SK-N-SH (cell line): ENCODE results near the gene FOXL1. TPM values are rescaled to one million over a fixed set of nuclear protein-coding genes. Genes with fewer than 3 reads are reported as not detected.

Experiments
- CTCF ChIA-PET: fragments of 300-600, 350-600 bp; formaldehyde crosslinking; extraction: SDS; loops from one replicate; lab custom pipeline; 2021; lab: Yijun Ruan, JAX
- POLR2A ChIA-PET: fragments of 350-600 bp; sonication (Branson Sonifier 250); formaldehyde crosslinking; extraction: SDS; loops from one replicate; lab custom pipeline; 2020; ENCODE audit warnings: antibody characterized with exemption, inconsistent platforms; lab: Yijun Ruan, JAX
- DNase-seq: peaks from one replicate; pipeline ENCODE4 v3.0.0; 2012
- H2AFZ ChIP-seq: fragments of 200-600 bp; sonication (generic); 2 replicates; pipeline ENCODE4 v1.8.1; 2016; ENCODE audit warnings: antibody characterized with exemption, mild to moderate bottlenecking, low read depth
- H3F3A ChIP-seq: fragments of 200-600 bp; sonication (generic); replicated peaks from 2 replicates; pipeline ENCODE3; 2016; ENCODE audit warnings: antibody characterized with exemption, mild to moderate bottlenecking; ENCODE audit not compliant: insufficient read depth
- H3K27ac ChIP-seq, 2 experiments: fragments of 200-500 bp in 1 of 2; fragments of 200-600 bp in 1 of 2; sonication (Bioruptor generic) in 1 of 2; sonication (generic), shearing (Covaris generic) in 1 of 2; 2 replicates each; pipeline versions ENCODE4 v1.5.1 to v1.6.1; 2014 to 2016; ENCODE audit warnings: low read depth in 2 of 2, inconsistent platforms in 1 of 2, low read length in 1 of 2, mild to moderate bottlenecking in 1 of 2, mixed read lengths in 1 of 2
- H3K27me3 ChIP-seq: fragments of 200-600 bp; sonication (generic), shearing (Covaris generic); 2 replicates; pipeline ENCODE4 v1.6.1; 2016; ENCODE audit warnings: mixed run types; ENCODE audit not compliant: insufficient read depth
- H3K36me3 ChIP-seq, 2 experiments: fragments of 200-500 bp in 1 of 2; fragments of 200-600 bp in 1 of 2; sonication (Bioruptor generic) in 1 of 2; sonication (generic) in 1 of 2; replicated peaks in 1 of 2; 2 replicates each; pipeline versions ENCODE3 to v1.5.1; 2014 to 2016; ENCODE audit warnings: low read length in 1 of 2, mild to moderate bottlenecking in 1 of 2; ENCODE audit not compliant: insufficient read depth in 2 of 2, control insufficient read depth in 1 of 2
- H3K4me1 ChIP-seq, 2 experiments: fragments of 200-500 bp in 1 of 2; fragments of 200-600 bp in 1 of 2; sonication (Bioruptor generic) in 1 of 2; sonication (generic), shearing (Covaris generic) in 1 of 2; 2 replicates each; pipeline versions ENCODE4 v1.5.1 to v1.6.1; 2014 to 2016; ENCODE audit warnings: low read depth in 1 of 2, low read length in 1 of 2, mixed run types in 1 of 2; ENCODE audit not compliant: insufficient read depth in 2 of 2, control insufficient read depth in 1 of 2
- H3K4me2 ChIP-seq: fragments of 200-600 bp; sonication (generic), shearing (Covaris generic); 2 replicates; pipeline ENCODE4 v1.6.1; 2017; ENCODE audit warnings: mixed run types
- H3K4me3 ChIP-seq, 2 experiments: fragments of 200-500 bp in 1 of 2; fragments of 200-600 bp in 1 of 2; sonication (Bioruptor generic) in 1 of 2; sonication (generic), shearing (Covaris generic) in 1 of 2; 2 replicates each; pipeline versions ENCODE4 v1.5.1 to v1.8.1; 2014 to 2016; ENCODE audit warnings: low read depth in 2 of 2, inconsistent platforms in 1 of 2, low read length in 1 of 2, mild to moderate bottlenecking in 1 of 2, mixed read lengths in 1 of 2, moderate library complexity in 1 of 2
- H3K79me2 ChIP-seq: fragments of 200-600 bp; sonication (generic); 2 replicates; pipeline ENCODE4 v1.8.1; 2017; ENCODE audit warnings: mild to moderate bottlenecking; ENCODE audit not compliant: insufficient read depth
- H3K9ac ChIP-seq: fragments of 200-600 bp; sonication (generic); 2 replicates; pipeline ENCODE4 v1.6.1; 2017; ENCODE audit warnings: mixed run types
- H3K9me2 ChIP-seq: fragments of 200-600 bp; sonication (generic); 2 replicates; pipeline ENCODE4 v1.6.1; 2017; ENCODE audit warnings: mixed run types
- H3K9me3 ChIP-seq: fragments of 200-600 bp; sonication (generic); 2 replicates; pipeline ENCODE4 v1.6.1; 2017; ENCODE audit warnings: mixed run types, mild to moderate bottlenecking, moderate library complexity
- H4K20me1 ChIP-seq: fragments of 200-600 bp; sonication (generic); 2 replicates; pipeline ENCODE4 v1.6.1; 2017; ENCODE audit warnings: mild to moderate bottlenecking, mixed run types; ENCODE audit not compliant: insufficient read depth
- CHD2 ChIP-seq: fragments of 150-350 bp; IDR thresholded peaks from 2 replicates; pipeline ENCODE4 v1.6.1; 2018; ENCODE audit warnings: low read length; ENCODE audit not compliant: partially characterized antibody
- EZH2phosphoT487 ChIP-seq: fragments of 200-600 bp; sonication (generic); IDR thresholded peaks from 2 replicates; pipeline ENCODE4 v1.6.1; 2017; ENCODE audit warnings: low read depth, mixed run types, mild to moderate bottlenecking, antibody characterized with exemption, moderate library complexity, borderline replicate concordance
- FOSL2 ChIP-seq: IDR thresholded peaks from 2 replicates; pipeline ENCODE4 v1.4.0; 2012; ENCODE audit warnings: low read depth, mild to moderate bottlenecking, moderate library complexity, borderline replicate concordance
- MEF2A ChIP-seq: IDR thresholded peaks from 2 replicates; pipeline ENCODE4 v1.4.0; 2012; ENCODE audit warnings: low read depth, borderline replicate concordance
- NFIC ChIP-seq: IDR thresholded peaks from 2 replicates; pipeline ENCODE4 v1.4.0; 2012; ENCODE audit warnings: borderline replicate concordance
- POLR2AphosphoS5 ChIP-seq: IDR thresholded peaks from 2 replicates; pipeline ENCODE4 v1.6.1; 2012; ENCODE audit warnings: low read depth, low read length
- RAD21 ChIP-seq: IDR thresholded peaks from 2 replicates; pipeline ENCODE4 v1.6.1; 2012; ENCODE audit warnings: mild to moderate bottlenecking, low read length
- RCOR1 ChIP-seq: fragments of 150-350 bp; IDR thresholded peaks from 2 replicates; pipeline ENCODE4 v1.6.1; 2017; ENCODE audit warnings: antibody characterized with exemption, low read length
- RXRA ChIP-seq: IDR thresholded peaks from 2 replicates; pipeline ENCODE4 v1.4.0; 2012; ENCODE audit warnings: low read depth, mild to moderate bottlenecking, borderline replicate concordance
- SIN3A ChIP-seq: IDR thresholded peaks from 2 replicates; pipeline ENCODE4 v1.6.1; 2012; ENCODE audit warnings: low read depth, mild to moderate bottlenecking, low read length, moderate library complexity, borderline replicate concordance
- TCF12 ChIP-seq: IDR thresholded peaks from 2 replicates; pipeline ENCODE4 v1.4.0; 2012
- TEAD4 ChIP-seq: IDR thresholded peaks from 2 replicates; pipeline ENCODE4 v1.4.0; 2012; ENCODE audit warnings: mild to moderate bottlenecking, borderline replicate concordance; ENCODE audit not compliant: insufficient read depth
- YY1 ChIP-seq: IDR thresholded peaks from 2 replicates; pipeline ENCODE4 v1.4.0; 2012; ENCODE audit warnings: low read depth, mild to moderate bottlenecking
- WGBS: methylation state at CpG from one replicate; pipeline ENCODE4 v1.1.6; 2017; ENCODE audit warnings: low lambda C conversion rate; 5-methylcytosine and 5-hydroxymethylcytosine counted together
- polyA plus RNA-seq, 3 experiments: library from polyadenylated mRNA; depleted of rRNA; stranded (reverse); fragments of >200 nt; gene quantifications; 2 replicates each; pipeline ENCODE4 v1.2.3, GENCODE V29; 2012
- TF ChIP-seq, protein P1 (sequence below): IDR thresholded peaks from 2 replicates; pipeline ENCODE4 v1.4.0; 2012; ENCODE audit warnings: low read depth, borderline replicate concordance
- TF ChIP-seq, protein P2 (sequence below): fragments of 200-600 bp; sonication (generic); IDR thresholded peaks from 2 replicates; pipeline ENCODE4 v1.6.1; 2017; ENCODE audit warnings: antibody characterized with exemption, mild to moderate bottlenecking, moderate library complexity
- TF ChIP-seq, protein P3 (sequence below): fragments of 150-350 bp; IDR thresholded peaks from 2 replicates; pipeline ENCODE4 v1.6.1; 2016; ENCODE audit warnings: mild to moderate bottlenecking, low read depth, low read length

The FOXL1 gene
- polyA plus RNA-seq, 1 of the 3 experiments (the other 2 are of a cell fraction) = 2.5 TPM

DNA sequence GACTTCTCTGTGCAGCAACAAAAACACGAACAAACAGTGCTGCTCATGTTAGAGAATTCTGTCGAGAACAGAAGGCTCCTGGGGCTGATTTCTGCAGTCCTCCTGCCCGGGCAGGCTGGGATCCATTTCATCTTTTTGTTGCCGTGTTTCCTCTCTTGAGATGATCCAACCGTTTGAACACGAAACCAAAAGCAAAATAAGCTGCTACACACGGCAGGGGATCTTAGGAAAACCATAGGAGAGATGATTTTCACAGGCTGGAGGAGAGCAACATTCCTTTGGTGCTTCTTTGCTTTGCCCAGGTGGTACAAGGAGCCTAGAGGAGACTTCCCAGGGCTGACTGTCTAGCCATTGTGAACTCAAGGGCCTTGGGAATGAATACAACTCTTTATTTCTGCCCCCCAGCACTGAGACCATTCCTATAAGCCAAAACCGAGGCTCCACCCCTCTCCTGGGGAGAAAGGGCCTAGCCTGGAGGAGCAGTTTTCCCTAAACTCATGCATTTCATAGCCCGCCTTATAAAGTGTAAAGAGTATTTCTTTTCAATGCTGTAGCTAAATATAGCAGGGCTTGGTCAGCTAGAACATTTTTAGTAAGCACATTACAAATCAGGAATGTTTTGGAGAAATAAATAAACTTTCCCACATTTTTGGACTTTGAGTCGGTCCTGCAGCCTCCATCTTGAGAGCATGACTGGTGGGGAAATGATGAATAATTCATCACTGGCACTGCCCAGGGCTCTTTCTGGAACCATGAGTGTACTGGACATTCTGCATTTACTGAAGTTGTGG lies 7.7 kb downstream of the FOXL1 start:
- Histone ChIP-seq H3K9me3 (no peaks in the 10 kb centered on the region), H3K9ac (peak overlapping the region; percentile 77), H3K27me3 (no peaks in the 10 kb centered on the region), H3K9me2 (no peaks in the 10 kb centered on the region), H3K79me2 (peaks cover 29% of the 10 kb centered on the region), H2AFZ (no peak overlapping the region), H3K4me2 (peak overlapping the region; percentile 68), H3K27ac (peak overlapping the region in 1 of 2 experiments; percentile 96; a peak in 2 of 4 replicates), H3K4me1 (peaks cover 0 to 40% of the 10 kb centered on the region in 2 experiments; a peak in 2 of 4 replicates), H4K20me1 (no peaks in the 10 kb centered on the region), H3K4me3 (no peak overlapping the region), H3F3A (peaks cover 47% of the 10 kb centered on the region), H3K36me3 (no peaks in the 10 kb centered on the region)
- TF ChIP-seq YY1 (peak; percentile 70; the same call in 1 of the 2 replicates), TCF12 (no peak), CHD2 (no peak), MEF2A (peak; percentile 92), FOSL2 (0 out of 2 replicates have a peak, but pooled peaks have one; percentile 31), TEAD4 (no peak), RXRA (no peak), POLR2AphosphoS5 (no peak), EZH2phosphoT487 (no peak), RCOR1 (no peak), NFIC (no peak), RAD21 (no peak), SIN3A (no peak)
- TF ChIP-seq, protein P1, sequence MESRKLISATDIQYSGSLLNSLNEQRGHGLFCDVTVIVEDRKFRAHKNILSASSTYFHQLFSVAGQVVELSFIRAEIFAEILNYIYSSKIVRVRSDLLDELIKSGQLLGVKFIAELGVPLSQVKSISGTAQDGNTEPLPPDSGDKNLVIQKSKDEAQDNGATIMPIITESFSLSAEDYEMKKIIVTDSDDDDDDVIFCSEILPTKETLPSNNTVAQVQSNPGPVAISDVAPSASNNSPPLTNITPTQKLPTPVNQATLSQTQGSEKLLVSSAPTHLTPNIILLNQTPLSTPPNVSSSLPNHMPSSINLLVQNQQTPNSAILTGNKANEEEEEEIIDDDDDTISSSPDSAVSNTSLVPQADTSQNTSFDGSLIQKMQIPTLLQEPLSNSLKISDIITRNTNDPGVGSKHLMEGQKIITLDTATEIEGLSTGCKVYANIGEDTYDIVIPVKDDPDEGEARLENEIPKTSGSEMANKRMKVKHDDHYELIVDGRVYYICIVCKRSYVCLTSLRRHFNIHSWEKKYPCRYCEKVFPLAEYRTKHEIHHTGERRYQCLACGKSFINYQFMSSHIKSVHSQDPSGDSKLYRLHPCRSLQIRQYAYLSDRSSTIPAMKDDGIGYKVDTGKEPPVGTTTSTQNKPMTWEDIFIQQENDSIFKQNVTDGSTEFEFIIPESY = no peak
- TF ChIP-seq, protein P2, sequence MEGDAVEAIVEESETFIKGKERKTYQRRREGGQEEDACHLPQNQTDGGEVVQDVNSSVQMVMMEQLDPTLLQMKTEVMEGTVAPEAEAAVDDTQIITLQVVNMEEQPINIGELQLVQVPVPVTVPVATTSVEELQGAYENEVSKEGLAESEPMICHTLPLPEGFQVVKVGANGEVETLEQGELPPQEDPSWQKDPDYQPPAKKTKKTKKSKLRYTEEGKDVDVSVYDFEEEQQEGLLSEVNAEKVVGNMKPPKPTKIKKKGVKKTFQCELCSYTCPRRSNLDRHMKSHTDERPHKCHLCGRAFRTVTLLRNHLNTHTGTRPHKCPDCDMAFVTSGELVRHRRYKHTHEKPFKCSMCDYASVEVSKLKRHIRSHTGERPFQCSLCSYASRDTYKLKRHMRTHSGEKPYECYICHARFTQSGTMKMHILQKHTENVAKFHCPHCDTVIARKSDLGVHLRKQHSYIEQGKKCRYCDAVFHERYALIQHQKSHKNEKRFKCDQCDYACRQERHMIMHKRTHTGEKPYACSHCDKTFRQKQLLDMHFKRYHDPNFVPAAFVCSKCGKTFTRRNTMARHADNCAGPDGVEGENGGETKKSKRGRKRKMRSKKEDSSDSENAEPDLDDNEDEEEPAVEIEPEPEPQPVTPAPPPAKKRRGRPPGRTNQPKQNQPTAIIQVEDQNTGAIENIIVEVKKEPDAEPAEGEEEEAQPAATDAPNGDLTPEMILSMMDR = no peak
- TF ChIP-seq, protein P3, sequence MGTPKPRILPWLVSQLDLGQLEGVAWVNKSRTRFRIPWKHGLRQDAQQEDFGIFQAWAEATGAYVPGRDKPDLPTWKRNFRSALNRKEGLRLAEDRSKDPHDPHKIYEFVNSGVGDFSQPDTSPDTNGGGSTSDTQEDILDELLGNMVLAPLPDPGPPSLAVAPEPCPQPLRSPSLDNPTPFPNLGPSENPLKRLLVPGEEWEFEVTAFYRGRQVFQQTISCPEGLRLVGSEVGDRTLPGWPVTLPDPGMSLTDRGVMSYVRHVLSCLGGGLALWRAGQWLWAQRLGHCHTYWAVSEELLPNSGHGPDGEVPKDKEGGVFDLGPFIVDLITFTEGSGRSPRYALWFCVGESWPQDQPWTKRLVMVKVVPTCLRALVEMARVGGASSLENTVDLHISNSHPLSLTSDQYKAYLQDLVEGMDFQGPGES = no peak
- DNase-seq = no peak
- POLR2A ChIA-PET = no interaction called here
- CTCF ChIA-PET = interaction anchor here (1.1 kb wide), 1 partner anchor 476 kb away, joined by 3 read pairs; no protein-coding TSS in a partner anchor
- 25% methylated on average over 10 of the region's 10 CpGs for WGBS
